Transverse colon (tissue), 3 donors: ENCODE results near the gene TRAPPC10.

Experiments
- EP300 ChIP-seq: sonication (generic); formaldehyde crosslinking; IDR thresholded peaks from one replicate; pipeline ENCODE4 v1.6.1; 2017; ENCODE audit warnings: antibody characterized with exemption, low read depth
- POLR2A ChIP-seq: fragments of 450-650 bp; IDR thresholded peaks from one replicate; pipeline ENCODE4 v1.6.1; 2016; ENCODE audit warnings: antibody characterized with exemption, mild to moderate bottlenecking, moderate library complexity
- TF ChIP-seq, protein P1 (sequence below), 5 experiments: fragments of 200-600 bp in 3 of 5; fragments of 450-650 bp in 2 of 5; sonication (generic) in 3 of 5; IDR thresholded peaks; 1 replicate in 2 of 5; 2 replicates in 3 of 5; pipeline ENCODE4 v1.5.1; 2016 to 2017; ENCODE audit warnings: antibody characterized with exemption in 5 of 5, inconsistent platforms in 3 of 5, mild to moderate bottlenecking in 2 of 5, moderate library complexity in 1 of 5

DNA sequence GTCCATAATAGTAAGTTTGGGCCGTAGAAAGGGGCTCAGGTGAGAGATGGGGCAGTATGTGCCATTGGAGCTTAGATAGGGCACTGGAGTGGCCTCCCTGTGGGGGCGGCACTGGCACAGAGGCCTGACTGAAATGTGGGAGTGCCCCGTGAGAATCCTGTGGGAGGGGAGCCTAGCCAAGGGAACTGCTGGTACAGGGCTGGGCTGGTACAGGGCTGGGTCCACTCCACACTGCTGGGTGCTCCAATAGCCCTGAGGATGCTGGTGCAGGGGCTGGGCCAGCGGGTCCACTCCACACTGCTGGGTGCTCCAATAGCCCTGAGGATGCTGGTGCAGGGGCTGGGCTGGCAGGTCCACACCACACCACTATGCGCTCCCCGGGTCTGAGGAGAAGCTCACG lies 50.3 kb downstream of the TRAPPC10 start:
- TF ChIP-seq, protein P1, sequence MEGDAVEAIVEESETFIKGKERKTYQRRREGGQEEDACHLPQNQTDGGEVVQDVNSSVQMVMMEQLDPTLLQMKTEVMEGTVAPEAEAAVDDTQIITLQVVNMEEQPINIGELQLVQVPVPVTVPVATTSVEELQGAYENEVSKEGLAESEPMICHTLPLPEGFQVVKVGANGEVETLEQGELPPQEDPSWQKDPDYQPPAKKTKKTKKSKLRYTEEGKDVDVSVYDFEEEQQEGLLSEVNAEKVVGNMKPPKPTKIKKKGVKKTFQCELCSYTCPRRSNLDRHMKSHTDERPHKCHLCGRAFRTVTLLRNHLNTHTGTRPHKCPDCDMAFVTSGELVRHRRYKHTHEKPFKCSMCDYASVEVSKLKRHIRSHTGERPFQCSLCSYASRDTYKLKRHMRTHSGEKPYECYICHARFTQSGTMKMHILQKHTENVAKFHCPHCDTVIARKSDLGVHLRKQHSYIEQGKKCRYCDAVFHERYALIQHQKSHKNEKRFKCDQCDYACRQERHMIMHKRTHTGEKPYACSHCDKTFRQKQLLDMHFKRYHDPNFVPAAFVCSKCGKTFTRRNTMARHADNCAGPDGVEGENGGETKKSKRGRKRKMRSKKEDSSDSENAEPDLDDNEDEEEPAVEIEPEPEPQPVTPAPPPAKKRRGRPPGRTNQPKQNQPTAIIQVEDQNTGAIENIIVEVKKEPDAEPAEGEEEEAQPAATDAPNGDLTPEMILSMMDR (IDR thresholded peaks at IDR 0.05) = no peak
- TF ChIP-seq EP300 (no peak), POLR2A (no peak)
